ENCODE measurements around the gene UCMA. TPM values are rescaled to one million over a fixed set of nuclear protein-coding genes. Genes with fewer than 3 reads are reported as not detected.

Gene UCMA
- total and polyA plus RNA-seq, 2 of the 4 experiments (the other 2 are of a cell fraction), result not detected

- no peak overlapping the region for H2BK15ac ChIP-seq (ENCODE audit: low read depth, low read length)
- ChIA-PET CTCF (no interaction called here), POLR2A (ENCODE audit: unreplicated experiment) (no interaction called here)
- H3K4me1 ChIP-seq (ENCODE audit: control insufficient read depth, insufficient read depth, low read length), result no peaks in the 10 kb centered on the region
- no peak overlapping the region for H4K91ac ChIP-seq (ENCODE audit: insufficient read depth, low read depth, low read length)
- no peak overlapping the region for H3K4me2 ChIP-seq (ENCODE audit: low read depth, low read length)
- H3K27ac ChIP-seq (ENCODE audit: insufficient read depth, low read length), result no peak overlapping the region
- H2BK5ac ChIP-seq (ENCODE audit: low read depth, low read length, poor library complexity, severe bottlenecking), result no peak overlapping the region
- H3K4ac ChIP-seq (ENCODE audit: low read depth, low read length), result no peak overlapping the region
- H3K9ac ChIP-seq (ENCODE audit: low read depth, low read length), result no peak overlapping the region
- DNase-seq (no peak), ATAC-seq (ENCODE audit: low read depth) (no peak)
- no peaks in the 10 kb centered on the region for H3K9me1 ChIP-seq (ENCODE audit: insufficient read depth, low read length)
- H4K8ac ChIP-seq (ENCODE audit: low read depth in 2 of 2, low read length in 2 of 2), result no peak overlapping the region
- intact Hi-C loops (cut with micrococcal nuclease), result no loop called here
- no CpG with 5 or more reads among the region's 7 CpGs for WGBS, 2 experiments (ENCODE audit: extremely low coverage in 2 of 2, insufficient read length in 1 of 2)
- H3K27me3 ChIP-seq (ENCODE audit: control insufficient read depth, insufficient read depth, low read length), result no peaks in the 10 kb centered on the region
- no peak overlapping the region for H2BK120ac ChIP-seq (ENCODE audit: low read depth, low read length)
- in situ Hi-C loops (cut with MboI; ENCODE audit: low sequenced_read_pairs), result no loop called here
- H2AFZ ChIP-seq (replicated peaks; ENCODE audit: low read length, poor library complexity), result no peak overlapping the region
- H4K20me1 ChIP-seq (ENCODE audit: insufficient read depth, low read length), result no peaks in the 10 kb centered on the region
- no peak overlapping the region for H3K18ac ChIP-seq (ENCODE audit: low read depth, low read length)
- dilution Hi-C loops (cut with HindIII; ENCODE audit: low sequenced_read_pairs, unreplicated experiment), result no loop called here
- H2AK9ac ChIP-seq (replicated peaks; ENCODE audit: low read depth, low read length, poor library complexity), result no peak overlapping the region
- H3K79me1 ChIP-seq (ENCODE audit: low read depth in 1 of 2, low read length in 2 of 2), result no peaks in the 10 kb centered on the region
- no TSS peak for BruUV-seq (replicated peaks)
- H3K14ac ChIP-seq (replicated peaks; ENCODE audit: low read depth, low read length), result no peak overlapping the region
- H2AK5ac ChIP-seq (ENCODE audit: low read depth, low read length), result no peak overlapping the region
- TF ChIP-seq, protein P1, sequence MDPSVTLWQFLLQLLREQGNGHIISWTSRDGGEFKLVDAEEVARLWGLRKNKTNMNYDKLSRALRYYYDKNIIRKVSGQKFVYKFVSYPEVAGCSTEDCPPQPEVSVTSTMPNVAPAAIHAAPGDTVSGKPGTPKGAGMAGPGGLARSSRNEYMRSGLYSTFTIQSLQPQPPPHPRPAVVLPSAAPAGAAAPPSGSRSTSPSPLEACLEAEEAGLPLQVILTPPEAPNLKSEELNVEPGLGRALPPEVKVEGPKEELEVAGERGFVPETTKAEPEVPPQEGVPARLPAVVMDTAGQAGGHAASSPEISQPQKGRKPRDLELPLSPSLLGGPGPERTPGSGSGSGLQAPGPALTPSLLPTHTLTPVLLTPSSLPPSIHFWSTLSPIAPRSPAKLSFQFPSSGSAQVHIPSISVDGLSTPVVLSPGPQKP (IDR thresholded peaks at IDR 0.05; ENCODE audit: borderline replicate concordance, low read depth, low read length), result no peak
- TF ChIP-seq CHD1 (IDR thresholded peaks at IDR 0.05; ENCODE audit: low read depth, low read length), result no peak
- TF ChIP-seq MAFK (IDR thresholded peaks at IDR 0.05; ENCODE audit: low read depth, low read length), result no peak
- TF ChIP-seq CTCF (conservative IDR thresholded peaks at IDR 0.05; ENCODE audit: low read depth, low read length), result no peak
- TF ChIP-seq RCOR1 (IDR thresholded peaks at IDR 0.05; ENCODE audit: insufficient replicate concordance, low read length), result no peak
- no peak for TF ChIP-seq RFX5 (IDR thresholded peaks at IDR 0.05; ENCODE audit: low read depth, low read length)
- TF ChIP-seq MAZ (IDR thresholded peaks at IDR 0.05; ENCODE audit: borderline replicate concordance, low read depth, low read length), result no peak
- no peak for TF ChIP-seq USF2 (IDR thresholded peaks at IDR 0.05; ENCODE audit: low read depth, low read length)
- TF ChIP-seq FOS (IDR thresholded peaks at IDR 0.05; ENCODE audit: low read depth, low read length), result no peak
- TF ChIP-seq BHLHE40 (IDR thresholded peaks at IDR 0.05; ENCODE audit: low read depth, low read length), result no peak
- TF ChIP-seq RAD21 (IDR thresholded peaks at IDR 0.05; ENCODE audit: low read length), result no peak
- TF ChIP-seq NFE2L2 (IDR thresholded peaks at IDR 0.05; ENCODE audit: low read depth, low read length), result no peak
- no peak overlapping the region for H4K5ac ChIP-seq (ENCODE audit: low read depth, low read length)
- H3K23ac ChIP-seq (ENCODE audit: low read depth, low read length), result no peak overlapping the region
- H3K36me3 ChIP-seq (ENCODE audit: control insufficient read depth, insufficient read depth, low read length), result no peaks in the 10 kb centered on the region; the same call in 1 of the 2 replicates
- no peak overlapping the region for H3K56ac ChIP-seq (ENCODE audit: extremely low read depth, insufficient read depth, low read length)
- no peaks in the 10 kb centered on the region for H3K9me3 ChIP-seq (ENCODE audit: control insufficient read depth, insufficient read depth, low read length)
- H2BK20ac ChIP-seq (ENCODE audit: low read depth, low read length), result no peak overlapping the region
- no peak overlapping the region for H3K4me3 ChIP-seq (ENCODE audit: insufficient read depth, low read depth, low read length)
Observed at GRCh38 chr10:13213163-13213562, 21.0 kb downstream of the UCMA start.
